GM19193 (cell line): Measurements from ENCODE around the gene HIP1R.

ENCODE experiments used
- POLR2A ChIP-seq: IDR thresholded peaks from 4 replicates; pipeline ENCODE4 v1.6.1; 2011; ENCODE audit not compliant: insufficient read depth, insufficient read length; ENCODE audit errors: extremely low read depth

Gene HIP1R

DNA sequence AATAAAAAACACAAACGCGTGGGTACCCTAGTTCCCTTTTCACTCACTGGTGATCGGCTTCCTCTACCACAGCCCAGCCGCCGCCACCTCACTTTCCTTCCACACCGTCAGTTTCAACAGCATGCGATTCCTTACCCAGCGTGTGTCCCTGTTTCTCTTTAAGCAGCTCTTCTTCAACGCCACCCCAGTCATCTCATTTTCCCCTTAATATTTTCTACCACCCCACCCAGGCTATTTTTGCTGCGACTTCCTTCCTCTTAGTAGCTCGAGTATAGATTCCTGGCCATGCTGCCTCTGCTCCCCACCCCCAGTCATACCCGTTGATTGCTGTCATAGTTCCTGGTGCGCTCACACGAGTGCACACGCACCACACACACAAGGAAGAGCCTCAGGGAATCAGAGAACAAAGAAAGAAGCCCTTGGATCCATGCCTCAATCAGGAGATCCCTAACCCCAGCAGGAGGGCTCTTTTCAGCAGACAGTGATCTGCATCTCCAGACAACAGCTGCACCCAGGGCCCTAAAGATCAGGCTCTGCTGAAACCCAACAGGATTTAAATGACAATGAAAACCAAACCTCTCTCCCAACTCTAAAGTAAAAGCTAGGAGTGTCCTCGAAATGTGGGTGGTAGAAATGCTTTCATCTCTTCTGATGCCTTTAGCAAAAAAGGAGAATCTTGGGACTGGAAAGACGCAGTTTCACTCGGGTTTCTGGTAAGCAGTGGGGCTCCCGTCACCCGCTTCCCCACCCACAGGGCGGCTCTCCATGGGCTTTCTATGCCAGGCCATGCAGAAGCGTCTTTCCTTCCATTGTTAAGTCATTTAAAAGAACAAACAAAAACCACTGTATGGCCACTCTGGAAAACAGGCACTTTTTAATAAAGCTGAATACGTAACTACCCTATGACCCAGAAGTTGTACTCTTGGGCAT, 36.9 kb downstream of the HIP1R start:
- TF ChIP-seq POLR2A: no peak

DNA sequence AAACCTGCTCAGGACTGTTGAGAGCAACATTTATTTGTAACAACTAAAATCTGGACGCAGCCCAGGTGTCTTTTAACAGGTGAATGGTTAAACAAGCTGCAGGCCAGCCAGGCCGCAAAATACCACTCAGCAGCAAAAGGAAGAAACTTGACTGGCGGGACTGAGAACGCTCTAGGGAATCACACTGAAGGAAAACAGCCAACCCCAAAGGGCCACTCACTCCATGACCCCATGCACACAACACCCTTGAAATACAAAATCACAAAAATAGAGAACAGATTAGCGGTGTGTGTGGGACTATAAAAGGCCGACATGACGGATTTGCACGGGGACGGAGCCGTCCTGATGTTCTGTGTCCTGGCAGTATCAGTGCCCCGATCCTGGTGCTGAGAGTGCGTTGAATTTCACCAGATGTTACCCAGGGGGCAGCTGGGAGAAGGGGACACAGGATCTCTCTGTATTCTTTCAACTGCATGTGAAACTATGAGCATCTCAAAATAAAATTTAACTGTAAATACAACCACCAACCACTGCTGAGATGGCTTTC, 37.6 kb downstream of the HIP1R start:
- no peak for TF ChIP-seq POLR2A

- TF ChIP-seq POLR2A: no peak
Measured at GRCh38 chr12:122873540-122873939, 38.3 kb downstream of the HIP1R start.

DNA sequence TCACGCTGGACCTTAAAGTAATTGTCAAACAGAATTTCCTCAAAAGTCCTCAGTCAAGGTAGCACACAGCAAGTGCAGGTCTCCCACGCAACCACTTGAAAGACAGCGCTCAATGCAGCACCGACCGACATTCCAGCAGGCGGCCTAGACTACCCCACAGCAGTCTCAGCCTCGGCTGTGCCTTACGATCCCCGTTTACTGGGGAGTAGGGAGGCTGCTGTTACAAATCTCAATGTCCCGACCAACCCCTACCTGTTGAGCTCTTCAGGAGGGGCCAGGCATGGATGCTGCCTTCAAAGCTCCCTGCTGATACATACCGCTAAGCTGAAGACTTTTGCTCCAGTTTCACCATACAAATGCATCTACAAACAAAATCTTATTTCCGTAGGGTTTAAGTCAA, 38.8 kb downstream of the HIP1R start:
- TF ChIP-seq POLR2A: no peak

- TF ChIP-seq POLR2A: peak; percentile 27
Measured at GRCh38 chr12:122875590-122876220, 40.4 kb downstream of the HIP1R start.

DNA sequence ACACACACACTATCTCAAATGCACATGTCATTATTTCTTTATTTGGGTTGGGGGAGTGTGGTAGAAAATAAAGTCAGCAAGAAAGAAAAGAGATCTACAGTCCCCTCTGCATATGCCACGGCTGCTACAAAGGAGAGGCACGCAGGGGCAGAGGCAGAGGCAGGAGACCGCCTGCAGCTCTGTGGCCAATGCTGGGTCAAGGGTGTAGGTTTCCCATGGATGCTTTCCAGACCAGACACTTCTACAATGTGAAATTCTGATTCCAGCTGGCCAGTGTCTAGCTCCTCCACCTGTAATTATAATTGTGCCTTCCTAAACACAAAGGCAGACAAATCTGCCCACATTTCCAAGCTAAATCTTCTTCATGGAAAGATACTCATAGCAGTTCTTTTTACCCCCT, 41.5 kb downstream of the HIP1R start:
- TF ChIP-seq POLR2A: no peak

GRCh38 chr12:122878780-122879612, 43.7 kb downstream of the HIP1R start:
- no peak for TF ChIP-seq POLR2A

GRCh38 chr12:122880155-122880667, 45.0 kb downstream of the HIP1R start:
- no peak for TF ChIP-seq POLR2A

DNA sequence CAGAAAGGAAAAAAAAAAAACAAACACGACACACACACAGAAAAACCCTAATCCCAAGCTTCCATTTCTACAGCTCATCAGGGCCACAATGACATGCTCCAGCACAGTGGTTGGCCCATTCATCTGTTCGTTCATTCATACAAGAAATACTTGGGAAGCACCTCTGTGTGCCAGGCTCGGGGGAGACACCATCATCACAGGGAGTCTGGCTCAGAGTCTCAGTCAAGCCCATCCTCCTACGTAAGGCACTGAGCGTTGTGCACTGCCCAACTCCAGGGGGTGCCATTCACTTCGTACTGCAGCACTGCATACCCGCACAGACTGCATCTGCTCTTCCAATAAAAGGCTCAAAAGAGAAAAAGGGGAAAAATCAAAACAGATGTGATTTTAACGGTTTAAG, 45.4 kb downstream of the HIP1R start:
- no peak for TF ChIP-seq POLR2A

- TF ChIP-seq POLR2A: no peak
Measured at GRCh38 chr12:122882908-122883558, 47.8 kb downstream of the HIP1R start.

DNA sequence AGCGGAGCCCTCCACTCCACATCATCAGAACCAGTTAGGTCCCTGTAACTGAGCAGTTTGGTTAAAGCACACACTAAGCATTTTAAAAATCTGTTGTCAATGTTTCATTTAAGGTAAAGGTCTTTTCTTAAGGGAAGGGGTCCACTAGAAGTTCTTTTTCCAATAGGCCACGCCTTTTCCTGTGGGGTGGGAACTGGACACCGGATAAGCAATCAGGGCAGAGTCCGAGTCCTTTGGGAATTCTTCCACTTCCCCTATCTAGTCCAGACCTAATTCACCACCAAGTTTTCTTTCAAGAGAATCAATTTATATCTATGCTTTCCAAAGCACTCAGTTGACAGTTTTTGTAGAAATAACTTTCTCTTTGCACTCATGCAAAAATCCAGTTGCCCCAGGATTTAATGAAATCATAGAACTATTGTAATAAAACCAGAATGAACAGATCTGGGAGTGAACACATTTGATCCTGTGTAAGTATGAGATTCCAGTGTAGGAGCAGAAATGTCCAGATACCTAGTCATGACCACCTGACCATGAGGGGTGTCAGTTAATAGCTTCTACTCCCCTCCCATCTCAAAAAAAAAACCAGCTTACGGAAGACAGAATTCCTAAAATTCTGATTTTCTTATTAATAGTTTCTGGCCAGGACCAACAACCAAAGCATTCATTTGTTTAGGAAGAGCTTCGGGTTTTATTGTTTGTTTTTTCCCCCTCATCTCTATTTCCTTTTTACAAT, 49.0 kb downstream of the HIP1R start:
- TF ChIP-seq POLR2A: no peak

- no peak for TF ChIP-seq POLR2A
Measured at GRCh38 chr12:122884860-122885259, 49.6 kb downstream of the HIP1R start.

GRCh38 chr12:122886161-122886560, 50.9 kb downstream of the HIP1R start:
- TF ChIP-seq POLR2A: no peak
